Fibroblast of gingiva (primary cell): ENCODE data around the gene MAPK8.

Experiments used
- DNase-seq: peaks from one replicate; pipeline ENCODE4 v3.0.0-alpha.2; 2011; ENCODE audit warnings: low read depth

MAPK8 gene

GRCh38 chr10:48292616-48293015 lies 13.9 kb upstream of the MAPK8 start:
- no peak for DNase-seq

GRCh38 chr10:48294431-48294830 lies 12.0 kb upstream of the MAPK8 start:
- no peak for DNase-seq

DNA sequence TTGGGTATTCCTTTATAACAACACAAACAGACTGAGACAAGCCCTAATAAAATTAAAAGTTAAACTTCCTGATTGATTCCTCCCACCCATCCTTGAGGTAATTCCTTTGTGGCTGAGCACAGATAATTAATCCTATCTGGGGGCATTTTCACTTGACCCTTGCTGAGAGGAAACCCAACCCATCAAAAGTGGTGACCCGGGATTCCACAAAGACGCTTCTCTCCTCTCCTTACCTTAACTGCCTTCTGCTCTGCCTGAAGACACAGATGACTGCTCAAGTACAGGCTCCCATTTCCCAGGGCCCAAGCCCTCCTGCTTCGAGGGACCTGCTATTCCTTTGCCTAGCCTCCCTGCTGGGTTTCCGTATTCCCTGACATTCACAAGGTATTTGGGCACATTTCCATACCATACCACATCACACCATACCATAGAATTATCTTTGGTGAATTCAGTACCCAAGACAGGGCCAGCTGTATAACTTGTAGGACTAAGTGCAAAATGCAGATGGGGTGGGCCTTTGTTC lies 9.8 kb upstream of the MAPK8 start:
- no peak for DNase-seq

DNA sequence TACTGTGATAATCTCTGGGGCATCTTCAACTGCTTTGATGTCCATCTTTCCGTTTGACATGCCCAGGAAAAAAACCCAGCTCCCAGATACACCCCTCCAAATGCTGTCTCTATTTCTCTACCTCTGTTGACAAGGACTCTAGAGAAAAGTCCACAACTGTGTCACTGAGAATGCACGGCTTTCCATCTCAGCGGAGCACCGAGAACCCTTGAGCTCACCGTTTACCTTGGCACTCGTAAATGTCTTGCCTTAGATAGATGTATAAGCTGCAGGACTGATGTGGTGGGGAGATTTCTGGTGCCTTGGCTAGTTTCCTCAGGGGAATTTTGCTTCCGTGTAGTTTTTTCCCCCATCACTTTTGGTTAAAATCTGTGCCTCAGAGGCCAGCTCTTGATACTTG lies 7.4 kb upstream of the MAPK8 start:
- no peak for DNase-seq

- DNase-seq, result no peak
These were observed 6.8 kb upstream of the MAPK8 start for GRCh38 chr10:48299692-48300091.

DNA sequence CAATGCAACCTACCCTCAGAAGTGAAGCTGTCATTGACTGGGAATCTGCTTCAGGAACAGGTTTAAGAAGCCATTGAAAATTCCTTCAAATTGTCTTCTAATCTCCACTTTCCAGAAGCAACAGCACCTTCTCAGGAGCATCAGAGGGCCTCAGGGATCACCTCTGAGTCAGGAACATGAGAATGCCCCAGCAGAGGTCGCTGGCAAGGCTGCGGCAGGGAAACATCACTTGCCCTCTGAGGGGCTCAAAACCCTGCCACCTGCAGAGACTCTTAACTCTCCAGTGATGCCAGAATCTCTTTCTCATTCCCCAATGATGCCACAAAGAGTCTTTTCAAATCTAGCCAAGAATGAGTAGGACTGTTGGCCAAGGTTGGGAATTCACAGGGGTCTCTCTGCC lies 5.9 kb upstream of the MAPK8 start:
- DNase-seq, result no peak

- no peak for DNase-seq
These were observed 3.7 kb upstream of the MAPK8 start for GRCh38 chr10:48302515-48303476.

DNA sequence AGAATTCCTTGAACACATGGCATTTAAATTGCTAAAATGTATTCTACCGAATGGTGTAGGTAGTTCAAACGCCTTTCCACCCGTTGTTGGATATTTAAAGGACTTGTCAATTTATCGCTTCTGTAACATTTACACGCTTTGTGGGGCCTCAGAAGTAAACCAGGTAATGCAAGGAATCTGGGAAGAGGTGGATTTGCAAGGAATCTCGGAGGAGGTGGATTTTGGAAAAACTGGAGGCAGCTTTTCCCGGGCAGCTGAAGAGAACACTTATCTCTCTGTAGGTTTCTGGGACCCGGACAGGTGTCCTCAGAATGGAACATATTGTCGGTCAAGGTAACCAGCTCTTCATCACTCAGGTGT lies 592 bp upstream of the MAPK8 start:
- DNase-seq, result no peak

DNA sequence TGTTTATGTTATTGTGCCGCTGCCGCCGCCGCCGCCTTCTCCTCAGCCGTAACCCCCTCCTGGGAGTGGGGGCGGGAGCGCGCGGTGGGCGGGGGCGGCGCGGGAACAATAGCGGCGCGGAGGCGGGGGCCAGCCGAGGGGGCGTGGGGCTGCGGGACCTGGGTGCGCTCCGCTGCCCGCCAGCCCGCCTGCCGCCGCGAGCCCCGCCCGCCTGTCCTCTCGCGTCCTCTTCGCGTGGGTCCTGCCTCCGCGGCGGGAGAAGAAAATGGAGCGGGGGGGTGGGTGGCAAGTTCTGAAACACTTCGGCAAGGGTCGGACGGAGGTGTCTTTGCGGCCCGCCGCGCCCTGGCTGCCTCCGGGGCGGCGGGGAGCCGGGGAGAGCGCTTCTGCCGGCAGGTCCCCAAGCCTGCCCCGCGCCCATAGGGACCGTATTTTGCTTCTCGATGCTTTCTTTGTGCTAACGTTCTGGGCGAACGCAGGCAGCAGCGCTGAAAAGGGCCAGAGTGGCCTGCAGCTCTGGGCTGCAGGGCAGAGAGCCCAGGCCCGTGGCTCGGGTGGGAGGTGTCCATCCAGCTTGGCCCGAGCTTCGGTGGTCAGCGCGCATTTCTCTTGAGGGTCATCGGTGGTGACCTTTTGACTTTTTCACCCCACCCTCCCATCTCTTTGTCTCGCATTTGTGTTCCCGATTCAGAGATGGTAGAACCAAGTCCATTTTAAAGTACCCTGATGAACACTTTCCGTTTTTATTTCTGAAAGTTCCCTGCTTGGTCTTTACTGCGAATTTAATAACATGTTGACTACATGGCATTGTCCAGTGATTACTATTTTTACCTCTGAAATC lies 613 bp downstream of the MAPK8 start:
- DNase-seq, result peak; percentile 55

DNA sequence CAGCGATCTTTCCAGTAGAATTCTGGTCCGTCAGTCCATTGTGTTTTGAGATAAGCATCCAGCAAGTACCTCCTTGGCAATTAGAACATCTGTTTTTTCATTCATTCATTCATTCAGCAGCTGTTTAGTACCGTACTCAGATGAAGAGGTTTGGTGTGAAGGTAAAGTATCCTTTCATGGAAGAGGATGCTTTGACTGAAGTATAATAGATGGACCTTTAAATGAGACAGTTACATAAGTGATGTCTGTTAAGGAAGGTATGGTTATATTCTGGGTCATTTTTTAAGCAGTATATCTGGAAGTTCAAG lies 1.2 kb downstream of the MAPK8 start:
- no peak for DNase-seq

DNA sequence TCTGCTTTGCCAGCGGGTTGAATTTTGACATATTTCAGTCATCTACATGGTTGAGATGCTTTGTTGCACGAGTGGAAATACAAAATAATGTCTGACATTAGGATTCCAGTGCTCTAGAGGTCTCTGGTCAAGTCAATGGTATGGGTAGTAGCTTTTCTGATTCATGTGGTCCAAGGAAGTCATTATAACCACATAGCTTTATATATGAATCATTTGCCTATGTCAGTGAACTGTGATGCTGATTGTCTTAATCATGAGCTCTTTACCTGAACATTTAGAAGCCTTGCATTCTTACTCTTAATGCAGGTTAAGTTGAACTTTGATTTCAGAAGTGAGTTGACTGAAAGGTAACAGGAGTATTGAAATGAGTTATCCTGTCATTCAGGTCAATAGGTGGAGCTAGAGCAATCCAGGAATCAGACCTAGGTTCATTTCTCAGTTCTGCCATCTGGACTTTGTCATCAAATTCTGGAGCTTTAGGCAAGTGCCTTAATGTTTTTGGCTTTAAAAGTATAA lies 3.3 kb downstream of the MAPK8 start:
- DNase-seq, result no peak

DNA sequence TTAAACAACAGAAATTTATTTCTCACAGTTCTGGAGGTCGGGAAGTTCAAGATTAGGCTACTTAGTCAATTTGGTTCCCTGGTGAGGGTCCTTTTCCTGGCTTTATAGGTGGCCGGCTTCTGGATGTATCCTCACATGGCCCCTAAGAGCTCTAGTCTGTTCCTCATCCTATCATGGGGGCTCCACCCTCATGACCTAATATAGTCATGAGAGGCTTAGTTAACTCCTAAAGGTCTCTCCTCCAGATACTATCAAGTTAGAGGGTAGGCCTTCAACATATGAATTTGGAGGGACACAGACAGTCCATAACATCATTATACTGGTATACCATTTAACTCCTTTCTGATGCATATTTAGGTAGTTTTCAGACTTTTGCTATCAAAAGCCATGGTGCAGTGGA lies 7.6 kb downstream of the MAPK8 start:
- no peak for DNase-seq

DNA sequence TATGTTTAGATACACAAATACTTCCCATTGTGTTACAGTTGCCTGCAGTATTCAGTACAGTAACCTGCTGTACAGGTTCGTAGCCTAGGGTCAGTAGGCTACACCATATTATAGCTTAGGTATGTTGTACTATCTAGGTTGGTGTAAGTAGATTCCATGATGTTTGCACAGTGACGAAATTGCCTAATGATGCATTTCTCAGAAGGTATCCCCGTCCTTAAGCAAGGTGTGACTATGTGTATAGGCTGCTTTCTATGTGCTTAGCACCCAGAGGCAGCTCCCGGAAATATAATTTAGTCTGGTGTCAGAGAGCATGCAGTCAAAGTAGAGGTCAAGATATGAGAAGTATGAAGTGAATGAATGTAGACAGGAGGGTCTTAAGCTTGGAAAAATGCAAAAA lies 9.8 kb downstream of the MAPK8 start:
- no peak for DNase-seq

DNA sequence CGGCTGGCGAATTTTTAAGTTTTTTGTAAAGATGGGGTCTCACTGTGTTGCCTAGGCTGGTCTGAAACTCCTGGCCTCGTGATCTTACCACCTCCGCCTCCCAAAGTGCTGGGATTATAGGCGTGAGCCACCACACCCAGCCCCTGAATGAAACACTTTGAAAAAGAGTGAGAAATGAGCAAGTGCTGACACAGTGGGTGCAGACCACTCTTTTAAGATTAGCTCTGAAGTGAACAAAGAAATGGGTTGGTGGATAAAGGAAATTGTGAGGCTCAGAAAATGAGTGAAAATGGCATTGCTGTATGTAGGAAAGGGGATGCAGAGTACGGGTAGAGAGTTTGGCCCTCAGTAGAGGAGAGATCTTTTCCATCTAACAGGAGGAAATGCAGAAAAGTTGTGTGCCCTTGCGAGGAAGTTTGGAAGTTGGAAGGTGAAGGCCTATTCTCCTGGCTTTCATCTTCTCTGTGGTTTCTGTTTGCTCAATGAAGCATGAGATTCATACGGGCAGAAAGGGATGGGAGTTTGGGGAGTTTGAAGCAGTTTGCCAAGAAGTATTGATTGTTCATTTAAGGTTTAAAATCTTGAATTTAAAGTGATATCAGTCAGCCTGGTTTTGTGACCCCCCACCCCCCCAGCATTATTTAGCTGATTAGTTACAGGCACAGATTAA lies 11.0 kb downstream of the MAPK8 start:
- no peak for DNase-seq

GRCh38 chr10:48322017-48322416 lies 15.5 kb downstream of the MAPK8 start:
- no peak for DNase-seq

- no peak for DNase-seq
These were observed 18.1 kb downstream of the MAPK8 start for GRCh38 chr10:48324580-48324979.

- peak; percentile 46 for DNase-seq
These were observed 23.8 kb downstream of the MAPK8 start for GRCh38 chr10:48330269-48330668.

- no peak for DNase-seq
These were observed 25.0 kb downstream of the MAPK8 start for GRCh38 chr10:48331436-48331835.

GRCh38 chr10:48332166-48332870 lies 25.8 kb downstream of the MAPK8 start:
- DNase-seq, result no peak

- no peak for DNase-seq
These were observed 26.4 kb downstream of the MAPK8 start for GRCh38 chr10:48332871-48333216.

DNA sequence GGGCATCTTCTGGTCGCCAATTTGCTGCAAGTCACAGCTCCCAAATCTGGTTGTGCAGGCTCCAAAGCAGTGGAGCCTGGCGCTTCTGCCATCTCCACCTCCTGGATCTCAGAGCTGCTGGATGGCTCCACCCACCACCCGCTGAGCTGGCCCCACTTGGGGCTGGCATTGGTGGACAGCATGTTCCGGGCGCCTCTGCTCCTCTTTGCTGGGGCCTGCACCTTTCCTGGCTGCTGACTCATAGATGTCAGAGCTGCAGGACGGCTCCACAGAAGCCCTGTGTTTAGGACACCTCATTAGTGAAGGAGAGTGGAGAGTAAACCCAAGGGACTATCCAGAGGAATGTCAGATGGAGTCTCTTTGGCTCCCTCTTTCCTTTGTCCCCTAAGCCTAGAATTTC lies 27.4 kb downstream of the MAPK8 start:
- DNase-seq, result no peak

DNA sequence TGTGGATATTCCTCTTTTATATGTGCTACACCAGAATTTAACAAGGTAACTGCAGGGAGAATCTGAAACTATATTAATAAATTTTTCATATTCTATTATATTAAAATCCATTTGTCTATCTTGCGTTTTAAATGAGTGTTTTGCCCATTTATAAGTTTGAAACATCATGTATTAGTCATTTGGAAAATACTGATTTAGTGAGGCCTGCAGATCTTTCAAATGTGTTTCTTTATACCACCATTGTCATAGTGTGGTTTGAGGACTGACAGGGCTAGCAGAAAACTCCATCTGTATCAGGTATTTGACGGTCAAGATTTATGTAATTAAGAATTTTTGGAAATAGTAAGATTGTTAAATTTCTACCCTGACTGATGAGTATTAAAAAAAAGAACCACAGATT lies 29.3 kb downstream of the MAPK8 start:
- DNase-seq, result no peak
